Uterus (tissue), 4 donors: ENCODE results near the gene HYI. TPM values are rescaled to one million over a fixed set of nuclear protein-coding genes. Genes with fewer than 3 reads are reported as not detected.

Experiments used
- DNase-seq, 2 donors: peaks; one replicate each; pipeline ENCODE4 v3.0.0-alpha.2; 2019 to 2020
- H3K27ac ChIP-seq, 2 donors: fragments of 200-600 bp; sonication (generic); 1 replicate in 1 of 2; 2 replicates in 1 of 2; pipeline ENCODE4 v1.5.1; 2016 to 2018
- H3K27me3 ChIP-seq, 2 donors: fragments of 200-600 bp; sonication (generic); one replicate each; pipeline ENCODE4 v1.5.1; 2018 to 2019; ENCODE audit warnings: control low read depth in 1 of 2
- H3K36me3 ChIP-seq, 2 donors: fragments of 200-600 bp; sonication (generic); one replicate each; pipeline ENCODE4 v1.5.1; 2019; ENCODE audit warnings: control low read depth in 1 of 2
- H3K4me1 ChIP-seq, 2 donors: fragments of 200-600 bp; sonication (generic); one replicate each; pipeline ENCODE4 v1.5.1; 2018 to 2019; ENCODE audit warnings: control low read depth in 1 of 2
- H3K4me3 ChIP-seq, 2 donors: fragments of 200-600 bp; sonication (generic); 1 replicate in 1 of 2; 2 replicates in 1 of 2; pipeline ENCODE4 v1.5.1; 2018 to 2019; ENCODE audit warnings: mild to moderate bottlenecking in 1 of 2
- H3K9me3 ChIP-seq, 2 donors: fragments of 200-600 bp; sonication (generic); one replicate each; pipeline ENCODE4 v1.5.1; 2019; ENCODE audit warnings: control low read depth in 1 of 2
- POLR2A ChIP-seq, 2 donors: fragments of 450-650 bp; IDR thresholded peaks; one replicate each; pipeline ENCODE4 v1.6.1; 2016; ENCODE audit warnings: antibody characterized with exemption in 2 of 2, mild to moderate bottlenecking in 1 of 2, moderate library complexity in 1 of 2
- intact Hi-C: fragments of 100-400 bp; cut with DNase I; formaldehyde crosslinking; loops from one replicate; pipeline ENCODE4 v1.15.1; 2023; ENCODE audit warnings: low total_unique reads
- total RNA-seq, 4 donors: library from RNA; depleted of rRNA in 3 of 4; stranded (reverse); fragments of >200 nt in 3 of 4; gene quantifications; one replicate each; pipeline versions ENCODE4 v1.1.0 to v1.2.4, GENCODE V29; 2014 to 2023
- TF ChIP-seq, protein P1 (sequence below), 4 experiments: fragments of 200-600 bp in 2 of 4; fragments of 450-650 bp in 2 of 4; sonication (generic) in 2 of 4; IDR thresholded peaks; one replicate each; pipeline ENCODE4 v1.5.1; 2016 to 2019; ENCODE audit warnings: antibody characterized with exemption in 4 of 4, mild to moderate bottlenecking in 2 of 4, moderate library complexity in 1 of 4
- donor health status: DM: yes; HTN: yes; CAD: no.

HYI gene
- total RNA-seq, 4 donors from 2014 or later = 34.8 to 84.7 (median 70.5) TPM

DNA sequence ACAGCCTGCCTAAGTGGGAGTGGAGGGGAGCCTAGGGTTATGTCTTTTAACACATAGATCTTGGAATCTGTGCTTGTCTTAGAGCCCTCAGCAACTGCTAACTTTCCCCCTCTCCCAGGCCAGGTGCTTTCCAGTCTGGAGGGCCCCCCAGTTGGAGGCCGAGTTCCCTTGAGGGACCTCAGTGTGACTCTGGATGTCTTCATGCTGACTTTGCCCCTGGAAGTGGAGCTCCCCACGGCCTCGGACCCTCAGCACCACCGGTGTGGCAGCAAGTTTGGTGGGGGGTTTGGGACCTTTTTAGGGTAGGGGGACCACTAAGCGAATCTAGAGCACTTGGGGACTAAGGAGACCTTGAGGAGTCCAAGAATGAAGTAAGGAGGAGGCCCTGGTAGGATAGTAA lies 22.9 kb downstream of the HYI start:
- H3K27me3 ChIP-seq = no peaks in the 10 kb centered on the region
- no peaks in the 10 kb centered on the region for H3K9me3 ChIP-seq
- DNase-seq = no peak
- intact Hi-C loops = no loop called here
- H3K27ac ChIP-seq = no peak overlapping the region
- H3K4me1 ChIP-seq = no peaks in the 10 kb centered on the region
- TF ChIP-seq, protein P1, sequence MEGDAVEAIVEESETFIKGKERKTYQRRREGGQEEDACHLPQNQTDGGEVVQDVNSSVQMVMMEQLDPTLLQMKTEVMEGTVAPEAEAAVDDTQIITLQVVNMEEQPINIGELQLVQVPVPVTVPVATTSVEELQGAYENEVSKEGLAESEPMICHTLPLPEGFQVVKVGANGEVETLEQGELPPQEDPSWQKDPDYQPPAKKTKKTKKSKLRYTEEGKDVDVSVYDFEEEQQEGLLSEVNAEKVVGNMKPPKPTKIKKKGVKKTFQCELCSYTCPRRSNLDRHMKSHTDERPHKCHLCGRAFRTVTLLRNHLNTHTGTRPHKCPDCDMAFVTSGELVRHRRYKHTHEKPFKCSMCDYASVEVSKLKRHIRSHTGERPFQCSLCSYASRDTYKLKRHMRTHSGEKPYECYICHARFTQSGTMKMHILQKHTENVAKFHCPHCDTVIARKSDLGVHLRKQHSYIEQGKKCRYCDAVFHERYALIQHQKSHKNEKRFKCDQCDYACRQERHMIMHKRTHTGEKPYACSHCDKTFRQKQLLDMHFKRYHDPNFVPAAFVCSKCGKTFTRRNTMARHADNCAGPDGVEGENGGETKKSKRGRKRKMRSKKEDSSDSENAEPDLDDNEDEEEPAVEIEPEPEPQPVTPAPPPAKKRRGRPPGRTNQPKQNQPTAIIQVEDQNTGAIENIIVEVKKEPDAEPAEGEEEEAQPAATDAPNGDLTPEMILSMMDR (IDR thresholded peaks at IDR 0.05) = no peak
- no peak for TF ChIP-seq POLR2A (IDR thresholded peaks at IDR 0.05)
- H3K4me3 ChIP-seq = no peak overlapping the region
- H3K36me3 ChIP-seq = no peaks in the 10 kb centered on the region

DNA sequence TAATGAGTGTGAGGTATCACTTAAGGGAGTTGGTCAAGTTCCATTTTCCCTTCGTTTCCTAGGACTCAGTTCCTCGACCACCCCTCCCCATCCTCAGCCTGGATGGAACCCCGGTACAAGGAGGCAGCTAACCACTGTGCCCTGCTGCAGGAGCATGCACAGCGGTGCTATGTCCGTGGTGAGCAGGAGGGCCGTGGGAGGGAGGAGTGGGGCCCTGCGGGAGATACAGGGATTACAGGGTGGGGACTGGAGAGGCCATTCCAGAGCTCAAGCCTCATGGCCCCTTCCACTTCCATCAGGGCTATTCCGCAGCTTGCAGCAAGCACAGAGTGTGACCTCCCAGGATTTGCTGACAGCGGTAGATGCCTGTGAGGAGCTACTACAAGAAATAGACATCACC lies 25.8 kb downstream of the HYI start:
- TF ChIP-seq, protein P1 (IDR thresholded peaks at IDR 0.05) = no peak
- no peak for TF ChIP-seq POLR2A (IDR thresholded peaks at IDR 0.05)
- no peak for DNase-seq
- Histone ChIP-seq H3K4me1 (no peaks in the 10 kb centered on the region), H3K27ac (no peak overlapping the region), H3K4me3 (no peak overlapping the region), H3K36me3 (no peaks in the 10 kb centered on the region), H3K27me3 (no peaks in the 10 kb centered on the region), H3K9me3 (no peaks in the 10 kb centered on the region)
- intact Hi-C loops = no loop called here

DNA sequence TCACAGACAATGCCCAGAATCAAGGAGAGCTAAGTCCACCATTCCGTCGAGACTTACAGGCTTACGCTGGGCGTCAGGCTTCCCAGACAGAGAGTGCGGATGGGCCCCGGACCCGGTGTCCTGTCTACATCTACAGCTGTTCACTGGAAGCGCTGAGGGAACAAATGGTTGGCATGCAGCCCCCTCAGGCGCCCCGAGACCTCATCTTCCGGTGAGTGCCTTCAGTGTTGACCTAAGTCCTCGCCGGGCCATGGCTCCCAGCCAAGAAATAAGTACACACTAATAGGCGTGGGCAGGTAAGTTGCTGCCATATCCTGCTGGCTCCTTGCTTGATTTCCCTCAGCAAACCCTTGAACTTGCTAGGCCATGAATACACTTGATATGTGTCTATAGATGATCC lies 26.2 kb downstream of the HYI start:
- H3K4me3 ChIP-seq = no peak overlapping the region
- H3K36me3 ChIP-seq = no peaks in the 10 kb centered on the region
- TF ChIP-seq POLR2A (IDR thresholded peaks at IDR 0.05) = no peak
- TF ChIP-seq, protein P1 (IDR thresholded peaks at IDR 0.05) = no peak
- no peaks in the 10 kb centered on the region for H3K27me3 ChIP-seq
- no peaks in the 10 kb centered on the region for H3K9me3 ChIP-seq
- H3K4me1 ChIP-seq = no peaks in the 10 kb centered on the region
- H3K27ac ChIP-seq = no peak overlapping the region
- no peak for DNase-seq
- intact Hi-C loops = no loop called here

DNA sequence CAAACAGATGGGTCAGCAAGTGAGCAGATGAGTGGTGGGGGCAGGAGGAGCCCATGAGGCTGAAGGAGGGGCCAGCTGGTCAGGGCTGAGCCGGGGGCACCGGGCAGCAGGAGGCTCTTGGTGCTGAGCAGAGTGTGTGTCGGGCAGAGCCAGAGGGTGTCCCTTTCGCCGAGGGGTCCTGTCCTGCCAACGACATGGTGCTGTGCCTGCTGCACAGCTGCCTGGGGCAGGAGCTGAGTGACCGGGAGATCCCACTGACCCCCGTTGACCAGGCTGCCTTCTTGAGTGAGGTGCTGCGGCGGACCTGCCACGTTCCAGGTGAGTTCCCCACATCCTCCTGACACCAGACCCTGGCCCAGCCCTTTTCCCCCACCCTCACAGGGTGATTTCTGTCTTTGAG lies 27.5 kb downstream of the HYI start:
- Histone ChIP-seq H3K4me1 (no peaks in the 10 kb centered on the region), H3K9me3 (no peaks in the 10 kb centered on the region), H3K4me3 (no peak overlapping the region), H3K36me3 (no peaks in the 10 kb centered on the region), H3K27ac (no peak overlapping the region), H3K27me3 (no peaks in the 10 kb centered on the region)
- TF ChIP-seq, protein P1 (IDR thresholded peaks at IDR 0.05) = no peak
- TF ChIP-seq POLR2A (IDR thresholded peaks at IDR 0.05) = no peak
- DNase-seq = no peak
- intact Hi-C loops = no loop called here

DNA sequence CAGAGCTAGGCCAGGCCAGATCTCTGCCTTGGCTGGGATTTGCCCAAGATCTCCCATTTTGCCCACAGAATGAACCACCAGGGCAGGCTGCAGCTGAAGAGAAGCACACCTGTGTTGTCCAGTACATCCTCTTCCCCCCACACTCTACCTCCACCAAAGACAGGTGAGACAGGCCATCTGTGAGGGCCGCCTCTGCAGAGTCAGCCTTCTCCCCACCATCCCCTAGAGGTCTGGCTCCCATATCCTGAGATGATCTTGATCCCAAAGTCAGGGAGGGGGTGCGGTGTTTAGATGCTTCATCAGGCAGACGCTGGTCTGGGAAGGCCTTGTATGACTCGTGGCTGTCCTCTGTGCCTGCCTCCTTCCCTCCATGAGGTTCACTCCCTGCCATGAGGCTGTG lies 28.7 kb downstream of the HYI start:
- no peaks in the 10 kb centered on the region for H3K36me3 ChIP-seq
- intact Hi-C loops = no loop called here
- no peak for DNase-seq

More for the DNA sequence above, 28.7 kb downstream of the HYI start:
- TF ChIP-seq POLR2A (IDR thresholded peaks at IDR 0.05) = no peak
- TF ChIP-seq, protein P1 (IDR thresholded peaks at IDR 0.05) = no peak
- Histone ChIP-seq H3K4me3 (no peak overlapping the region), H3K27me3 (no peaks in the 10 kb centered on the region), H3K4me1 (no peaks in the 10 kb centered on the region), H3K9me3 (no peaks in the 10 kb centered on the region), H3K27ac (no peak overlapping the region)
